Endothelial cell of umbilical vein (primary cell): ENCODE results near the gene RAB3IL1. TPM values are rescaled to one million over a fixed set of nuclear protein-coding genes. Genes with fewer than 3 reads are reported as not detected.

Experiments used
- BruUV-seq: library from RNA; stranded (reverse); fragments of 400-500 nt; replicated peaks from 2 replicates; lab custom pipeline; 2021; lab: Mats Ljungman, UMichigan
- CTCF ChIA-PET: fragments of 300-600, 350-600 bp; sonication (Branson Sonifier 250); formaldehyde crosslinking; loops from one replicate; lab custom pipeline; 2021; ENCODE audit warnings: antibody characterized with exemption, inconsistent platforms; lab: Charles Lee
- POLR2A ChIA-PET: fragments of 300-600, 350-600 bp; sonication (Branson Sonifier 250); formaldehyde crosslinking; loops from one replicate; lab custom pipeline; 2021; ENCODE audit warnings: antibody characterized with exemption, inconsistent platforms; lab: Charles Lee
- DNase-seq: peaks from one replicate; pipeline ENCODE4 v3.0.0-alpha.2; 2011; ENCODE audit warnings: low read depth, low spot score
- FAIRE-seq: peaks from 2 replicates; lab custom pipeline; 2011; peaks lifted over from hg19 to GRCh38; lab: Jason Lieb, UNC
- H2AFZ ChIP-seq: 2 replicates; pipeline ENCODE4 v1.6.0; 2012; ENCODE audit warnings: low read depth, low read length, control low read depth, inconsistent platforms
- H3K27ac ChIP-seq: 2 replicates; pipeline ENCODE4 v1.5.1; 2011; ENCODE audit warnings: low read depth, mild to moderate bottlenecking, control low read depth, low read length, moderate library complexity; ENCODE audit not compliant: insufficient read depth
- H3K27me3 ChIP-seq, 2 experiments: 2 replicates each; pipeline versions ENCODE4 v1.6.0 to v1.6.1; 2011; ENCODE audit warnings: low read length in 2 of 2, mixed read lengths in 1 of 2; ENCODE audit not compliant: control insufficient read depth in 2 of 2, insufficient read depth in 2 of 2
- H3K36me3 ChIP-seq, 2 experiments: 2 replicates in 1 of 2; 3 replicates in 1 of 2; pipeline ENCODE4 v1.5.1; 2011; ENCODE audit warnings: low read length in 2 of 2, mild to moderate bottlenecking in 1 of 2, moderate library complexity in 1 of 2; ENCODE audit not compliant: control insufficient read depth in 2 of 2, insufficient read depth in 2 of 2; ENCODE audit errors: extremely low read depth in 1 of 2
- H3K4me1 ChIP-seq: 3 replicates; pipeline ENCODE4 v1.5.1; 2011; ENCODE audit warnings: mild to moderate bottlenecking, low read length; ENCODE audit not compliant: control insufficient read depth, insufficient read depth; ENCODE audit errors: extremely low read depth
- H3K4me2 ChIP-seq: 2 replicates; pipeline ENCODE4 v1.6.1; 2011; ENCODE audit warnings: low read length, control low read depth, mixed read lengths; ENCODE audit not compliant: insufficient read depth
- H3K4me3 ChIP-seq, 3 experiments: fragments of 200-600 bp in 1 of 3; sonication (generic), shearing (Covaris generic) in 1 of 3; replicated peaks in 1 of 3; 2 replicates each; pipeline ENCODE4 v1.5.1; 2011 to 2016; ENCODE audit warnings: control low read depth in 3 of 3, low read length in 3 of 3, mild to moderate bottlenecking in 2 of 3, inconsistent platforms in 1 of 3, low read depth in 1 of 3, moderate library complexity in 1 of 3; ENCODE audit not compliant: insufficient read depth in 1 of 3
- H3K79me2 ChIP-seq: 2 replicates; pipeline ENCODE4 v1.6.0; 2012; ENCODE audit warnings: low read length, inconsistent platforms; ENCODE audit not compliant: control insufficient read depth, insufficient read depth
- H3K9ac ChIP-seq: replicated peaks from 2 replicates; pipeline ENCODE3; 2011; ENCODE audit warnings: low read length, control low read depth; ENCODE audit not compliant: insufficient read depth; ENCODE audit errors: extremely low read depth
- H3K9me1 ChIP-seq: replicated peaks from 3 replicates; pipeline ENCODE4 v1.6.0; 2011; ENCODE audit warnings: mild to moderate bottlenecking, low read length; ENCODE audit not compliant: control insufficient read depth, insufficient read depth; ENCODE audit errors: extremely low read depth
- H3K9me3 ChIP-seq: replicated peaks from 2 replicates; pipeline ENCODE4 v1.5.1; 2012; ENCODE audit warnings: low read length, inconsistent platforms; ENCODE audit not compliant: control insufficient read depth, insufficient read depth
- H4K20me1 ChIP-seq: replicated peaks from 2 replicates; pipeline ENCODE3; 2011; ENCODE audit warnings: mild to moderate bottlenecking, low read length; ENCODE audit not compliant: control insufficient read depth, insufficient read depth; ENCODE audit errors: extremely low read depth
- EZH2 ChIP-seq: IDR thresholded peaks from 2 replicates; pipeline ENCODE4 v1.6.1; 2012; ENCODE audit warnings: borderline replicate concordance, low read depth, mild to moderate bottlenecking, moderate library complexity, low read length, inconsistent platforms; ENCODE audit not compliant: severe bottlenecking
- FOS ChIP-seq: IDR thresholded peaks from 2 replicates; pipeline ENCODE4 v1.6.1; 2011; ENCODE audit warnings: mild to moderate bottlenecking, low read length, moderate library complexity, borderline replicate concordance; ENCODE audit not compliant: insufficient read depth
- GATA2 ChIP-seq: IDR thresholded peaks from 2 replicates; pipeline ENCODE4 v1.7.0; 2011; ENCODE audit warnings: low read depth, mild to moderate bottlenecking, moderate library complexity, mixed read lengths, low read length; ENCODE audit not compliant: insufficient read length, insufficient read depth
- JUN ChIP-seq: IDR thresholded peaks from 2 replicates; pipeline ENCODE4 v1.6.1; 2011; ENCODE audit warnings: borderline replicate concordance, low read depth; ENCODE audit not compliant: insufficient read length, insufficient read depth
- MYC ChIP-seq: IDR thresholded peaks from one replicate; pipeline ENCODE4 v1.6.1; 2011; ENCODE audit warnings: mild to moderate bottlenecking, low read depth, low read length
- POLR2A ChIP-seq: IDR thresholded peaks from 2 replicates; pipeline ENCODE4 v1.6.1; 2012; ENCODE audit warnings: low read depth, mild to moderate bottlenecking, control low read depth, low read length
- POLR2AphosphoS5 ChIP-seq: IDR thresholded peaks from 2 replicates; pipeline ENCODE4 v1.6.1; 2012; ENCODE audit warnings: low read depth, mild to moderate bottlenecking, control low read depth, low read length, moderate library complexity; ENCODE audit not compliant: insufficient read depth
- dilution Hi-C: fragments of 300-500 bp; cut with MboI; formaldehyde crosslinking; loops from one replicate; pipeline ENCODE4 v1.15.0; 2019; ENCODE audit warnings: low sequenced_read_pairs; ENCODE audit not compliant: extremely low pct_ligation_motif_present
- intact Hi-C: fragments of 100-400 bp; cut with micrococcal nuclease; formaldehyde crosslinking; loops from one replicate; pipeline ENCODE4 v1.10.0; 2022
- polyA plus RNA-seq, 4 experiments: library from polyadenylated mRNA; depleted of rRNA in 3 of 4; stranded (reverse) in 3 of 4; unstranded in 1 of 4; fragments of >200 nt; gene quantifications; 2 replicates each; pipeline versions ENCODE4 v1.2.1 to v1.2.3, GENCODE V29; 2011 to 2012; ENCODE audit warnings: missing spikeins in 1 of 4
- total RNA-seq: library from RNA; stranded (reverse); gene quantifications from 2 replicates; pipeline ENCODE4 v1.2.3, GENCODE V29; 2021
- TF ChIP-seq, protein P1 (sequence below), 2 donors: IDR thresholded peaks; 1 replicate in 1 of 2; 2 replicates in 1 of 2; pipeline ENCODE4 v1.5.1; 2011; ENCODE audit warnings: low read length in 2 of 2, mild to moderate bottlenecking in 2 of 2, moderate library complexity in 2 of 2, control low read depth in 1 of 2, inconsistent platforms in 1 of 2, low read depth in 1 of 2; ENCODE audit not compliant: insufficient read depth in 1 of 2; ENCODE audit errors: extremely low read depth in 1 of 2
- TF ChIP-seq, protein P2 (sequence below): IDR thresholded peaks from 2 replicates; pipeline ENCODE4 v1.6.1; 2011; ENCODE audit not compliant: insufficient read depth, insufficient read length

RAB3IL1 gene
- total and polyA plus RNA-seq, 2 donors (not counting 3 experiments of a cell fraction or from before 2014, with no cell fraction given), result 1.8 to 3.6 TPM

DNA sequence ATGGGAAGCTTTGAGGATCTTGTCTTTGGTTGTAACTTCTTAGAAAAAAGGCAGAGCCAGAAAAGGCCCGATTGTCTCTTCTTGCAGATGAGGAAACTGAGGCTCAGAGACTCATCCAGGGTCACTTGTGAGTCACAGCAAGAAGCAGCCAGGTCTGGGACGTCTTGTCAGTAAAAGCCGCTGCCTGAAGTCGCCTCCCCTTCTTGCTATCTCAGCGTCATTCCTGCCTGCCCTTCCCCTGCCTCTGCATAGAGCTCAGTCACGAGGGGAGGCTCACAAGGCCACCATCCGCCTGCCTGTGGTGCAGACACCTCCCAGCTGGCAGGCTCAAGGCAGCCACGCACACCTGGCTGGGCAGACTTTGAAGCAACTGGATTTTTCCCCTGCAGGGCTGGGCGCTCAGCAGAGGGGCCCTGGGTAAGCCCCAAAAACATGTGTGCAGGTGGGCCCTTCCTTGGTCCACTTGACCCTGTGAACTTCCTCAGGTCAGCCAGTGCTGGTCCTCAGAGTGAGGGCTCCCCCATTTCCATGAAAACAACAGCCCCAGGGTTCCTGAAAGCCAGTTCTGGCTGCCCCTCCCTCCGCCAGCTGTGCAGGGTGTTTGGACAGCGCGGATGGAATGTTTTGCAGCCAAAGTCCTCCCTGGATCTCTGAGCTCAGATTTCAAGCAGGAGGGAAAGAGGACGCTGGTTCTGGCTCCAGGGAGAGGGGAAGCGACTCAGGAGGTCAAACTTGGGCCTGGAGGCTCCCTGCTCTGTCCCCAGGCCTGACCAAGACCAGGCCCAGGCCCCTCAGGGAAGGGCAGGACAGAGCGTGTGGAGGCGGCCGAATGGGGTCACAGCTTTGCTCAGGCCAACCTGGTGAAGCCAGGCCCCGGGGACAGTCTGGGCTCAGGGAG lies 6.0 kb upstream of the RAB3IL1 start:
- CTCF ChIA-PET, result interaction anchor here (0.7 to 1.7 kb wide), 6 partner anchors 15 to 185 kb away, joined by 3 to 8 read pairs (median 5); no protein-coding TSS in a partner anchor
- Histone ChIP-seq H3K9me3 (no peaks in the 10 kb centered on the region), H3K9me1 (no peaks in the 10 kb centered on the region), H3K27ac (no peak overlapping the region), H3K4me2 (no peak overlapping the region), H3K27me3 (peaks cover 5 to 28% of the 10 kb centered on the region in 2 experiments), H4K20me1 (no peaks in the 10 kb centered on the region), H3K4me3 (no peak overlapping the region), H3K36me3 (no peaks in the 10 kb centered on the region), H3K9ac (no peak overlapping the region), H3K4me1 (no peaks in the 10 kb centered on the region), H2AFZ (no peak overlapping the region), H3K79me2 (no peaks in the 10 kb centered on the region)
- dilution Hi-C loops, result loop anchor here (10.0 kb wide), 1 partner anchor 181 kb away; no protein-coding TSS in a partner anchor
- intact Hi-C loops, result no loop called here
- POLR2A ChIA-PET, result interaction anchor here (0.6 kb wide), 1 partner anchor 23 kb away, joined by 4 read pairs; no protein-coding TSS in a partner anchor
- no peak for DNase-seq
- no TSS peak for BruUV-seq
- FAIRE-seq, result no peak
- TF ChIP-seq EZH2, result no peak
- TF ChIP-seq MYC, result no peak
- TF ChIP-seq FOS, result no peak
- TF ChIP-seq, protein P1, sequence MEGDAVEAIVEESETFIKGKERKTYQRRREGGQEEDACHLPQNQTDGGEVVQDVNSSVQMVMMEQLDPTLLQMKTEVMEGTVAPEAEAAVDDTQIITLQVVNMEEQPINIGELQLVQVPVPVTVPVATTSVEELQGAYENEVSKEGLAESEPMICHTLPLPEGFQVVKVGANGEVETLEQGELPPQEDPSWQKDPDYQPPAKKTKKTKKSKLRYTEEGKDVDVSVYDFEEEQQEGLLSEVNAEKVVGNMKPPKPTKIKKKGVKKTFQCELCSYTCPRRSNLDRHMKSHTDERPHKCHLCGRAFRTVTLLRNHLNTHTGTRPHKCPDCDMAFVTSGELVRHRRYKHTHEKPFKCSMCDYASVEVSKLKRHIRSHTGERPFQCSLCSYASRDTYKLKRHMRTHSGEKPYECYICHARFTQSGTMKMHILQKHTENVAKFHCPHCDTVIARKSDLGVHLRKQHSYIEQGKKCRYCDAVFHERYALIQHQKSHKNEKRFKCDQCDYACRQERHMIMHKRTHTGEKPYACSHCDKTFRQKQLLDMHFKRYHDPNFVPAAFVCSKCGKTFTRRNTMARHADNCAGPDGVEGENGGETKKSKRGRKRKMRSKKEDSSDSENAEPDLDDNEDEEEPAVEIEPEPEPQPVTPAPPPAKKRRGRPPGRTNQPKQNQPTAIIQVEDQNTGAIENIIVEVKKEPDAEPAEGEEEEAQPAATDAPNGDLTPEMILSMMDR (IDR thresholded peaks at IDR 0.05; ENCODE audit: extremely low read depth in 1 of 2, insufficient read depth in 1 of 2, low read depth in 1 of 2, low read length in 2 of 2), result no peak
- TF ChIP-seq JUN, result no peak
- TF ChIP-seq, protein P2, sequence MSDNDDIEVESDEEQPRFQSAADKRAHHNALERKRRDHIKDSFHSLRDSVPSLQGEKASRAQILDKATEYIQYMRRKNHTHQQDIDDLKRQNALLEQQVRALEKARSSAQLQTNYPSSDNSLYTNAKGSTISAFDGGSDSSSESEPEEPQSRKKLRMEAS, result no peak
- TF ChIP-seq POLR2A, result no peak
- TF ChIP-seq GATA2, result no peak
- no peak for TF ChIP-seq POLR2AphosphoS5
